LNCAP (cell line): Measurements from ENCODE around the gene CDC123.
A peak's percentile ranks its signal among the peaks of the same experiment; 100 is the strongest.

Experiments used
- TF ChIP-seq, protein P1 (sequence below): fragments of 450-650 bp; IDR thresholded peaks from 2 replicates; pipeline ENCODE4 v1.5.1; 2017; ENCODE audit warnings: mild to moderate bottlenecking

The CDC123 gene

DNA sequence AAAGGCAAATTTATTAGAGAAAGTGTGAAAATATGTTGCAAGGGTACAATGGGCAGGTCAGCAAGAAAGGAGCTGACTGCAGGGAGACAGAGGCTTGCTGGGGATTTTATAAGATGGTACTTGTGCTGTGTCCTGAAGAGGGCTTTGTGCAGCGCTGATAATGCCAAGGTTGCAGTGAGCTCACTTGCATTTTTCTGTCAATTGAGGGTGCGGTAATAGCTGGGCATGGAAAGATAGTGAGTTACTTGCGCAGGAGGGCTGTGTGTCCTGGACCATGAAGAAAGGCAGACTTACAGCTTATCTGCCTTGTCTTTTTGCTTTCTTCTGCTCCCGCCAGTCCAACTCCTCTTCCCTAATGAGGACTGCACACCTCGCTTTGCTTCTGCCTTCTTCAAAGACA is 12.5 kb downstream of the CDC123 start:
- TF ChIP-seq, protein P1, sequence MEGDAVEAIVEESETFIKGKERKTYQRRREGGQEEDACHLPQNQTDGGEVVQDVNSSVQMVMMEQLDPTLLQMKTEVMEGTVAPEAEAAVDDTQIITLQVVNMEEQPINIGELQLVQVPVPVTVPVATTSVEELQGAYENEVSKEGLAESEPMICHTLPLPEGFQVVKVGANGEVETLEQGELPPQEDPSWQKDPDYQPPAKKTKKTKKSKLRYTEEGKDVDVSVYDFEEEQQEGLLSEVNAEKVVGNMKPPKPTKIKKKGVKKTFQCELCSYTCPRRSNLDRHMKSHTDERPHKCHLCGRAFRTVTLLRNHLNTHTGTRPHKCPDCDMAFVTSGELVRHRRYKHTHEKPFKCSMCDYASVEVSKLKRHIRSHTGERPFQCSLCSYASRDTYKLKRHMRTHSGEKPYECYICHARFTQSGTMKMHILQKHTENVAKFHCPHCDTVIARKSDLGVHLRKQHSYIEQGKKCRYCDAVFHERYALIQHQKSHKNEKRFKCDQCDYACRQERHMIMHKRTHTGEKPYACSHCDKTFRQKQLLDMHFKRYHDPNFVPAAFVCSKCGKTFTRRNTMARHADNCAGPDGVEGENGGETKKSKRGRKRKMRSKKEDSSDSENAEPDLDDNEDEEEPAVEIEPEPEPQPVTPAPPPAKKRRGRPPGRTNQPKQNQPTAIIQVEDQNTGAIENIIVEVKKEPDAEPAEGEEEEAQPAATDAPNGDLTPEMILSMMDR, result no peak

DNA sequence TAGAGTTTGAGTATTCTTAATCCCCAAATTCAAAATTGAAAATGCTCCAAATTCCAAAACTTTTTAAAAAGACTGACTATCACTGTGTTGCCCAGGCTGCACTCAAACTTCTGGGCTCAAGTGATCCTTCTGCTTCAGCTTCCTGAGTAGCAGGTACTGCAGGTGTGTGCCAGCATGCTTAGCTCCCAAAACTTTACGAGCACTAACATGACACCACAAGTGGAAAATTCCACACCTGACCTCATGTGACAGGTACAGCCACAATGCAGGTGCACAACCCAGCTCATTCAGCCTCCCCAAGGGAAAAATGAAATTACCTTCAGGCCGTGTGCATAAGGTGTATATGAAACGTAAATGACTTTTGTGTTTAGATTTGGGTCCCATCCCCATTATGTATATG is 16.5 kb downstream of the CDC123 start:
- TF ChIP-seq, protein P1, result no peak

DNA sequence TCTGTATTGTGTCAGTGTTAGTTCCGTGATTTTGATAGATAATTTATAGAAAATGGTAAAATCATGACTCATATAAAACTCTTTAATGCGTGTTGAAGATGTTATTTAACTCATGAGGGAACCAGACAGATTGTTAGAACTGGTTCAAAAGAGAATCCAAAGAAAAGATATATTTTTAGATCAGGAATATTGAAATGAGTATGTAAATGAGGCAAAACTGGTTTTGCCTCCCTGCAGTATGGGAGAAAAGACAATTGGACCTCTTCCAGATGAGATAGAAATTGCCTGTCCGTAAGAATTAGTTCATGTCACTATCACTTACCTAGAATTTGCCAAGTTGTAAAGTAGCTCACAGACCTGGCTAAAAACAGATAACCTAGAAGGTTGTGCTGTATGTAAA is 17.6 kb downstream of the CDC123 start:
- TF ChIP-seq, protein P1, result no peak

DNA sequence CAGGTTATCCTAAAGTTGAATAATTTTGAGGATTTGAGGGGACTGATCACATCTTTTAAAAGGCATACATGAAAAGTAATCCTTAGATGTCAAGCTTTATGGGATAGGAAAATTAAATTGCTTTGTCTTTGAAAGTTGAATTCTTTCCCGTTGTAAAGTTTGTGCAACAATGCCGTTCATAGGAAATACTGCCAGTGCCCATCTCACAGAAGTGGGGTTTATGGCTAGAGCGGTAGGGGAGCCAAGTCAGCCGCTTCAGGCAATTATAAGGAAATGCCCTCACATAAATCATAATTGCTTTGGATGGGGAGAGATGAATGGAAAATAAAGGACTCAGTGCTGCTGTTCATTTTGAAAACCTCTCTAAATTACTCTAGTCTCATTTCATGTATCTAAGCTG is 18.1 kb downstream of the CDC123 start:
- TF ChIP-seq, protein P1, result no peak

DNA sequence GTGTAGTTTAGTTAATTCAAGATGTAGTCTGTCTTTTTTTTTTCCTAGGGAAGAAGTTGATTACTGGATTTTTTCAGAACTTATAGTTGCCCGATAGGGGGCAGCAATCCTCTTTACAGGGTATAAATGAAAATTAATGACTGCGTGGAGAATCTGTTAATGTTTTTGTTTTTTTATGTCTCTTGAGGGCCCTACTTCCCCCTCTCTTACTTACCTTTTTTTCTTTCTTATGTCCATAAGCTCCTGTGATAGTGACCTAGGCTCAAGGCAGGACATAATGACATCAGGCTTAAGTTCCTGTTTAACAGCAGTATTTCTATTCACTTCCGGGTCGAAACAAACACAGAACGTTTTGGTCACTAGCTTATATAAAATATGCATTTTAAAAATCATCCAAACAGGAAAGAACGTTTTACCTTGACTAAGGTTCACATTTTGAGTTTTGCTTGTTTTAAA is 18.8 kb downstream of the CDC123 start:
- TF ChIP-seq, protein P1, result peak; percentile 78

DNA sequence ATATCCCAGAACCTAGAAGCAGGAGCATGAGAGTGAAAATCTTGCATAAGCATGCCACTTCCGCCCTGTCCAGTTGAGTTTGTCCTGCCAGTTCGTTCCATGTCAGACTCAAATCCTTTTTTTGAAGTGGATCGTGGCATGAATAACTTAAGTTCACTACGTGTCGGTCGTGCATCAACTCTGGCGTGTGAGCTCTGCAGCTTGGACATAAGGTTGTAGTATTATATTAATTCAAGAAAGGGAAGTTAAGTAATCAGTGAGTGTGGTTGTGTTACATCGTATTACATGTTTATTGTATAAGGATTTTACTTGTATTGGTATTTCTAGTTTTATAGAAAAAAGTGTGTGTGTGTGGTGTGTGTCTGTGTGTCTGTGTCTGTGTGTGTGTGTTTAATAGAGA is 23.0 kb downstream of the CDC123 start:
- TF ChIP-seq, protein P1, result no peak

DNA sequence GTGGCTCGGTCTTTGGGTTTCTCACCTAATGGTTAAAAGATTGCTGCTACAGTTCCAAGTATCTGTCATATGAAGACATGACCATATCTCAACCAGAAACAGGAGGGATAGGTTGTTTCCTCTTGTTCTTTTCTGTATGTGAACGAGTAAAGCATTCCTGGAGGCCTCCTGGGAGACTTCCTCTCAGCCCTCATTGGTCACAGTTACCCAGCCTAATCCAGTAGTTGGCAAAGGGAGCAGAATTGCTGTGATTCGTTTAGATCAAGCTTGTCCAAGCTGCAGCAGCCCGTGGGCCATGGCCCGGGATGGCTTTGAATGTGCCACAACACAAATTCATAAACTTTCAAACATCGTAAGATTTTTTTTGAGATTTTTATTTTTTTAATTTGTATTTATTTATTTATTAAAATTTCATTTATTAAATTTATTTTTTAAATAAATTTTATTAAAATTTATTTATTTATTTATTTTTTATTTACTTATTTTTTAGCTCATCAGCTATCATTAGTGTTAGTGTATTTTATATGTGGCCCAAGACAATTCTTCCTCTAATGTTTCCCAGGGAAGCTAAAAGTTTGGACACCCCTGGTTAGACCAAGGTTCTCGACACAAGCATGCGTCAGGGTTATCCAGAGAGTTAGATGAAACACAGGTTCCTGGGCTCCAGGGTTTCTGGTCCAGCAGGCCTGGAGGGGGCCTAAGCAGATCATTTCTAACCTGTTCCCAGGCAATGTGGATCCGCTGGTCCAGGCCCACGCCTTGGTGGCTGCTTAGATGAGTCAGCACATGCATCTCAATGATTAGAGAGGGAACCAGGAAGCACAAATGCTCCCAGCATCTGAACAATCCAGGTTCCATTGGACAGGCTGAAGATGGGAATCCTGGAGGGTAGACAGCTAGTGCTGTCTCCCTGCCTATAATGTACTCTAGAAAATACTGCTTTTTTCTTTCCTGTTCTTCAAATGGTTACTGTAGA is 25.6 kb downstream of the CDC123 start:
- TF ChIP-seq, protein P1, result no peak
